CD4-positive, alpha-beta T cell (primary cell): ENCODE measurements around the gene HABP2. TPM values are rescaled to one million over a fixed set of nuclear protein-coding genes. Genes with fewer than 3 reads are reported as not detected.

Experiments
- ATAC-seq: fragments of 200-7000 bp; cut with Tn5 transposase; one replicate; pipeline ENCODE4 v1.10.0; 2022; ENCODE audit warnings: mild to moderate bottlenecking; ENCODE audit not compliant: poor library complexity
- CTCF ChIA-PET: fragments of 350-600 bp; sonication (Branson Sonifier 250); formaldehyde crosslinking; loops from one replicate; lab custom pipeline; 2021; ENCODE audit warnings: antibody characterized with exemption, inconsistent platforms; lab: Charles Lee
- POLR2A ChIA-PET: fragments of 350-600 bp; sonication (Branson Sonifier 250); formaldehyde crosslinking; loops from one replicate; lab custom pipeline; 2021; ENCODE audit warnings: antibody characterized with exemption, inconsistent platforms; lab: Charles Lee
- DNase-seq, 14 experiments: peaks; one replicate each; pipeline ENCODE4 v3.0.0-alpha.2; 2013 to 2020; ENCODE audit warnings: mixed read lengths in 2 of 14
- H3K27ac ChIP-seq, 2 donors: one replicate each; pipeline versions ENCODE4 v1.5.1 to v1.7.0; 2013; ENCODE audit warnings: low read length in 2 of 2, low read depth in 1 of 2, mild to moderate bottlenecking in 1 of 2
- H3K27me3 ChIP-seq, 2 experiments: 1 replicate in 1 of 2; 2 replicates in 1 of 2; pipeline versions ENCODE4 v1.6.1 to v1.7.0; 2013; ENCODE audit warnings: low read length in 2 of 2, control low read depth in 1 of 2, mild to moderate bottlenecking in 1 of 2, moderate library complexity in 1 of 2; ENCODE audit not compliant: insufficient read depth in 2 of 2, control insufficient read depth in 1 of 2
- H3K36me3 ChIP-seq: one replicate; pipeline ENCODE4 v1.6.1; 2013; ENCODE audit warnings: low read length, control low read depth; ENCODE audit not compliant: insufficient read depth
- H3K4me1 ChIP-seq: one replicate; pipeline ENCODE4 v1.6.1; 2013; ENCODE audit warnings: low read length, control low read depth; ENCODE audit not compliant: insufficient read depth
- H3K4me3 ChIP-seq: one replicate; pipeline ENCODE4 v1.5.1; 2013; ENCODE audit warnings: mild to moderate bottlenecking, low read length, moderate library complexity
- H3K9me3 ChIP-seq, 2 experiments: 1 replicate in 1 of 2; 2 replicates in 1 of 2; pipeline versions ENCODE4 v1.6.1 to v1.7.0; 2013; ENCODE audit warnings: low read length in 2 of 2, mild to moderate bottlenecking in 2 of 2, control low read depth in 1 of 2, moderate library complexity in 1 of 2; ENCODE audit not compliant: control insufficient read depth in 1 of 2, insufficient read depth in 1 of 2
- H3K27ac Mint-ChIP-seq: one replicate; pipeline ENCODE4 v1.8.0; 2020; ENCODE audit warnings: mixed read lengths
- H3K27me3 Mint-ChIP-seq: one replicate; pipeline ENCODE4 v1.8.0; 2021; ENCODE audit warnings: mixed read lengths
- H3K36me3 Mint-ChIP-seq: one replicate; pipeline ENCODE4 v1.8.0; 2021; ENCODE audit warnings: low read depth, mixed read lengths
- H3K4me1 Mint-ChIP-seq: one replicate; pipeline ENCODE4 v1.8.0; 2021; ENCODE audit warnings: low read depth, mixed read lengths
- H3K4me3 Mint-ChIP-seq: one replicate; pipeline ENCODE4 v1.8.0; 2020; ENCODE audit warnings: mild to moderate bottlenecking, mixed read lengths
- H3K9me3 Mint-ChIP-seq: one replicate; pipeline ENCODE4 v1.8.0; 2020; ENCODE audit warnings: mixed read lengths
- intact Hi-C, 2 experiments: fragments of 100-400 bp; cut with DNase I in 1 of 2; cut with micrococcal nuclease in 1 of 2; formaldehyde crosslinking; loops; one replicate each; pipeline versions ENCODE4 v1.15.1 to v1.9.0; 2023 to 2025; cut with DNase I, micrococcal nuclease
- total RNA-seq, 174 experiments: library from RNA in 2 of 174; stranded (reverse) in 2 of 174; gene quantifications; one replicate each; pipeline ENCODE4 v1.2.3 and lab custom pipeline; 2021 to 2026
- TF ChIP-seq, protein P1 (sequence below): fragments of 200-600 bp; IDR thresholded peaks from one replicate; pipeline ENCODE4 v1.8.0; 2022; ENCODE audit warnings: antibody characterized with exemption, mild to moderate bottlenecking

HABP2 gene
- total RNA-seq, 2 experiments from 2014 or later: not detected

DNA sequence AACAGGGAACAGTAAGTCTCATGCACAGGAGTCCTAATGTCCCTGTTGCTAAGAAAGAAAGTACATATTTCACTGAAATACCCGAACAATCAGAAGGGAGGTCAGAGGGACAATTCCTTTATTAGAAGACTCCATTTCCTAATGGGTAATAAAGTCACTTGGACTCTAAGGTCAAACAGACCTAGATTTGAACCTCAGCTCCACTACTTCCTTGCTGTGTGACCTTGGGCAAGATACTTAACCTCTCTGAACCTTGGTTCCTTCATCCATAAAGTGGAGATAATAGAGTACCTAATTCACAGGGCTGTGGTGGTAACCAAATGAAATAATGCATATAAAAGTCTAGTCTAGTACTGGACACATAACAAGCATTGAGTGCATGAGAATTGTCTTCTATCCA lies 29.2 kb upstream of the HABP2 start:
- Mint-ChIP-seq H3K36me3 (no peaks in the 10 kb centered on the region), H3K27ac (no peak overlapping the region), H3K4me3 (no peak overlapping the region), H3K4me1 (no peaks in the 10 kb centered on the region), H3K9me3 (no peaks in the 10 kb centered on the region), H3K27me3 (peaks cover 9% of the 10 kb centered on the region)
- POLR2A ChIA-PET: no interaction called here
- intact Hi-C loops: no loop called here
- TF ChIP-seq, protein P1, sequence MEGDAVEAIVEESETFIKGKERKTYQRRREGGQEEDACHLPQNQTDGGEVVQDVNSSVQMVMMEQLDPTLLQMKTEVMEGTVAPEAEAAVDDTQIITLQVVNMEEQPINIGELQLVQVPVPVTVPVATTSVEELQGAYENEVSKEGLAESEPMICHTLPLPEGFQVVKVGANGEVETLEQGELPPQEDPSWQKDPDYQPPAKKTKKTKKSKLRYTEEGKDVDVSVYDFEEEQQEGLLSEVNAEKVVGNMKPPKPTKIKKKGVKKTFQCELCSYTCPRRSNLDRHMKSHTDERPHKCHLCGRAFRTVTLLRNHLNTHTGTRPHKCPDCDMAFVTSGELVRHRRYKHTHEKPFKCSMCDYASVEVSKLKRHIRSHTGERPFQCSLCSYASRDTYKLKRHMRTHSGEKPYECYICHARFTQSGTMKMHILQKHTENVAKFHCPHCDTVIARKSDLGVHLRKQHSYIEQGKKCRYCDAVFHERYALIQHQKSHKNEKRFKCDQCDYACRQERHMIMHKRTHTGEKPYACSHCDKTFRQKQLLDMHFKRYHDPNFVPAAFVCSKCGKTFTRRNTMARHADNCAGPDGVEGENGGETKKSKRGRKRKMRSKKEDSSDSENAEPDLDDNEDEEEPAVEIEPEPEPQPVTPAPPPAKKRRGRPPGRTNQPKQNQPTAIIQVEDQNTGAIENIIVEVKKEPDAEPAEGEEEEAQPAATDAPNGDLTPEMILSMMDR: no peak
- H3K27ac ChIP-seq: no peak overlapping the region
- ATAC-seq (no peak), DNase-seq (no peak)
- CTCF ChIA-PET: no interaction called here
- no peaks in the 10 kb centered on the region for H3K9me3 ChIP-seq
- no peak overlapping the region for H3K4me3 ChIP-seq
- H3K27me3 ChIP-seq: no peaks in the 10 kb centered on the region
- no peaks in the 10 kb centered on the region for H3K4me1 ChIP-seq
- no peaks in the 10 kb centered on the region for H3K36me3 ChIP-seq

GRCh38 chr10:113524120-113524519 lies 28.7 kb upstream of the HABP2 start:
- CTCF ChIA-PET: no interaction called here
- Mint-ChIP-seq H3K4me3 (no peak overlapping the region), H3K4me1 (no peaks in the 10 kb centered on the region), H3K36me3 (no peaks in the 10 kb centered on the region), H3K27me3 (peaks cover 13% of the 10 kb centered on the region), H3K9me3 (no peaks in the 10 kb centered on the region), H3K27ac (no peak overlapping the region)
- ATAC-seq (no peak), DNase-seq (no peak)
- Histone ChIP-seq H3K4me1 (no peaks in the 10 kb centered on the region), H3K9me3 (no peaks in the 10 kb centered on the region), H3K36me3 (no peaks in the 10 kb centered on the region), H3K4me3 (no peak overlapping the region), H3K27ac (no peak overlapping the region), H3K27me3 (no peaks in the 10 kb centered on the region)
- intact Hi-C loops: no loop called here
- POLR2A ChIA-PET: no interaction called here
- TF ChIP-seq, protein P1: no peak

DNA sequence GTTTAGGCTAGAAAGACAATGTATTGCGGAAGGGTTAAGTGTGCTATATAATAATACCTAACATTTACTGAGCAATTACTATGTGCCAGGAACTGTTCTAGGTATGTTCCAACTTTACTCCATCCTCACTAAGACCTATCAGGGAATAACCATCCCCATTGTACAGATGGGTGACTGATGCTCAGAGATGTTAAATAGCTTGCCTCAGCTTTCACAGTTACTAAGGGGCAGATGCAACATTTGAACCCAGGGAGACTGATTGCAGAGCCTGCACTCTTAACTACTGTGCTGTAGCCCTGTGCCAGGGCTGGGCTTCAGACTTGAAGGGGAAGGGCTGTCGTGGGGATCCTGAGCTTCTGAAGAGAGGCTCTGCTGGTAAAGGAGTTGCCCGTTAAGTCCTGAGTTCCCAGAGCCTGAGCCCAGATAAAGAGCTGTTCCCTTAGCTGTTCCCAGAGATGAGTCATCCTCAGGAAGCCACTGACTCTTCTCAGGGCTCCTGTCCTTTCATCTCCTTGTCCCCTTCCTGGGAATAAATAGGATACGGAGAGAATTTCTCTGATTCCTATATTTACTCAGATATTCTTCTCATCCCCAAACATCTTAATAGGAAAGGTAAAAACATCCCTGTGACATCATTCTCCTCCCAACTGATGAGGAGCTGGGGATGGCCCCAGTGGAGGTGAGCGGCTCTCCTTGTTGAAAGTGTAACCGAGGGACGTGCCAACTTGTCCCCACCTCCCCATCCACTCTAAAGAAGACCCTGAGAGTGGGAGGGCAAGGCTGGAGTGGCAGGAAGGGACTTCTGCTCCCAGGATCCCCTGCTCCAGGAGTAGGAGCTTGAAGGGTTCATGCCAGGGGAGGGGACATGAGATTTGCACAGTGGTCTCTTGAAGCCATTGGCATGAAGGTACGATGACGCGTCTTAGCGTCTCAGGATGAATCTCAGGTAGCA lies 28.0 kb upstream of the HABP2 start:
- no peaks in the 10 kb centered on the region for H3K9me3 Mint-ChIP-seq
- DNase-seq (no peak), ATAC-seq (no peak)
- Histone ChIP-seq H3K4me3 (no peak overlapping the region), H3K36me3 (no peaks in the 10 kb centered on the region), H3K27ac (no peak overlapping the region), H3K4me1 (no peaks in the 10 kb centered on the region), H3K27me3 (no peaks in the 10 kb centered on the region), H3K9me3 (no peaks in the 10 kb centered on the region)
- no peaks in the 10 kb centered on the region for H3K36me3 Mint-ChIP-seq
- H3K27ac Mint-ChIP-seq: no peak overlapping the region
- no peak overlapping the region for H3K4me3 Mint-ChIP-seq
- intact Hi-C loops: no loop called here
- TF ChIP-seq, protein P1: no peak
- no peaks in the 10 kb centered on the region for H3K4me1 Mint-ChIP-seq
- ChIA-PET CTCF (no interaction called here), POLR2A (no interaction called here)
- H3K27me3 Mint-ChIP-seq: peaks cover 18% of the 10 kb centered on the region
